HG02885 (cell line): ENCODE data around the gene SET.

Experiments
- ATAC-seq: cut with Tn5 transposase; IDR thresholded peaks from one replicate; pipeline ENCODE4 v1.9.1; 2021; ENCODE audit warnings: mild to moderate bottlenecking; ENCODE audit not compliant: unreplicated experiment, poor library complexity

SET gene

GRCh38 chr9:128706671-128707381 lies 17.8 kb downstream of the SET start:
- no peak for ATAC-seq

GRCh38 chr9:128707446-128707845 lies 18.4 kb downstream of the SET start:
- ATAC-seq = no peak

- ATAC-seq = no peak
These were observed 23.7 kb downstream of the SET start for GRCh38 chr9:128712451-128713410.

GRCh38 chr9:128713411-128713780 lies 24.4 kb downstream of the SET start:
- ATAC-seq = no peak

GRCh38 chr9:128713941-128714573 lies 25.0 kb downstream of the SET start:
- no peak for ATAC-seq

GRCh38 chr9:128714586-128715435 lies 25.8 kb downstream of the SET start:
- no peak for ATAC-seq

- no peak for ATAC-seq
These were observed 26.4 kb downstream of the SET start for GRCh38 chr9:128715436-128715750.

GRCh38 chr9:128716581-128717254 lies 27.7 kb downstream of the SET start:
- ATAC-seq = no peak

- no peak for ATAC-seq
These were observed 29.0 kb downstream of the SET start for GRCh38 chr9:128718047-128718446.

- no peak for ATAC-seq
These were observed 29.5 kb downstream of the SET start for GRCh38 chr9:128718475-128718874.

GRCh38 chr9:128719919-128720605 lies 31.0 kb downstream of the SET start:
- ATAC-seq = no peak

- ATAC-seq = no peak
These were observed 31.9 kb downstream of the SET start for GRCh38 chr9:128720841-128721486.

- ATAC-seq = no peak
These were observed 32.5 kb downstream of the SET start for GRCh38 chr9:128721487-128722010.

- ATAC-seq = no peak
These were observed 33.6 kb downstream of the SET start for GRCh38 chr9:128722380-128723351.

GRCh38 chr9:128723352-128723865 lies 34.4 kb downstream of the SET start:
- ATAC-seq = no peak

GRCh38 chr9:128723866-128724743 lies 35.1 kb downstream of the SET start, which contains the start of gene ZDHHC12:
Gene ZDHHC12, minus strand, starts transcription at chr9:128724127. Its CDS starts 34 bp downstream, at chr9:128724093.
- ATAC-seq = peak; percentile 97
